ENCODE data around the gene BGLAP.

Gene BGLAP

DNA sequence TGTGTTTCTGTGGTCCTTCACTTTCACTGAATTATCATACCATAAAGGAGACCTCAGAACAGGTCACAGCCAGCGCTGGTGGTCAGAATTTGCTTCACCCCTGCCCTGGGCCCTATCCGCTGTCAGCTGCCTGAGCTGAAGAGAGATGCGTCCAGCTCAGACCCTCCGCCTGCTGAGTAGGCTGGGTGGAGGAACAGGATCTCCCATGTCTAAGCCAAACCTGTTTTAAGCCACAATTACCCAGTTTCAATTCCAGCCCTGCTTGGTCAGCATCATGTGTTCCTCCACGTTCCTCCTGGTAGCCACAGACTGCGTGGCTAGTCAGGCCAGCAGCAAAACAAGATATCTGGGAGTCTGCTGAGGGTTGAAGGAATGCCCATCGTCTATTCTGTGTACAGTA is 13.5 kb upstream of the BGLAP start:
- no peak for DNase-seq

DNA sequence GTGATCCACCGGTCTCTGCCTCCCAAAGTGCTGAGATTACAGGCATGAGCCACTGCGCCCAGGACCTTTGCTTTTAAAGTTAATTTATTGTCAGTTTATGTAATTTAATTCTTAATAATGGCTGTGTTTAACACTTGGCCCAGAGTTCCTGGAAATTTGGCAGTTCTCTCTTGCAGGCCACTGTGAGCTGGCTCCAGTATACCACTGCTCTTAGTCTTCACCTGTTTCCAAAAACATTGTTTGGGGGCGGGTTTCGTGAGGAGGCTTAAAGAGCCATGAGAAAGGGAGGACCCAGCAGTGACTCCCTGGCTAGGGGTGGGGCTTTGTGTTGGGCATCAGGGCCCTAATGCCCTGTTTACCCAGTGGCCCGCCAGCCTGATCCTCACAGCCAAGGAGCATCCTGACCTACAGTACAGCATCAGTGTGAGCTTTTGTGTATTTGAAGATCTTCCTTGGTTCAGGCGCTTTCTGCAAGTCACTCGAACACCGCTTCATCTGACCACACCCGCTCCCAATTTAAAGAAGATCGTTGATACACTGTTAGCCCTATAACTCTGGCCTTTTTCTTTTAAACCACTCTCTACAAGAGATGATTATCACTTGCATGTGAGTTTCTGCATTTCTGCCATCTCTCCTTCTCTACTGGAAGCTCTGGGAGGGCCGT is 12.0 kb upstream of the BGLAP start:
- DNase-seq, result no peak

DNA sequence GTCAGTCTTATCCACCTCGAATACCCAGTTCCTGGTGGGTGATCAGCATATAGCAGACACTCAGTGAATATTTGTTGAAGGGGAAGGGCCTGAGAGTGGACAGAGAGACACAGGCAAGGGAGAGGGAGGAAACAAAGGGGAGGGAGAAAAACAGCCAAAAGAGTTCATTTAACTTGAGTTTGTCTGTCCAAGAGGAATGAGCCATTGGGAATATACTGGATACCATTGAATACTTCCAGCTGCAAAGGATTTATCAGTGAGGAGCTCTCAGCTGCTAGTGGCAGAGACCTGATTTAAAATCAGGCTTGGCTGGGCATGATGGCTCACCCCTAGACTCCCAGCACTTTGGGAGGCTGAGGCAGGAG is 11.5 kb upstream of the BGLAP start:
- no peak for DNase-seq

DNA sequence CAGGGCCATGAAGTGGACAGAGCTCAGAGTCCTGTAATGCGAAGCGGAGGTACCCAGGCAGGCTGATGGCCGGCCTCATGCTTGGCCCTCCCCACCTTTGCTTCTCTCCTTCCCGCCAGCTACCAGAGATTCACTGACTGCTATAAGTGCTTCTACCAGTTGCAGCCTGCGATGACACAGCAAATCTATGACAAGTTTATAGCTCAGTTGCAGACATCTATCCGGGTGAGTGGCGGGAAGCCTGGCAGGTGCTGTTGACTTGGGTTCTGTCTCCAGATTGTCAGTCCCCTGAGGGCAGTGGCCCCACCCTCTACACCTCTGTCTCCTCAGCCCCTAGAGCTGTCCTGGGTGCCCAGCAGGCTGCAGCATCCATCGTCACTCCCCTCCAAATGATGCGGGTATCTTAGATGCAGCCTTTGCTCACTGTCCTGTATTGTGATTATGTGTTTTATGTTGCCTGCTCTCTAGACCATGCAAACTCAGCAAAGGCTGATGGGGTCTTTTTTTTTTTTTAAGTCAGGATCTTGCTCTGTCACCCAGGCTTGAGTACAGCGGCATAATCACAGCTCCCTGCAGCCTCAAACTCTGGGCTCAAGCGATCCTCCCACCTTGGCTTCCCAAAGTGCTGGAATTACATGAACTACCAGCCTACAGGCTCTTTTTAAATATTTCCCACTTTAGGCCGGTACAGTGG is 9.6 kb upstream of the BGLAP start:
- no peak for DNase-seq

DNA sequence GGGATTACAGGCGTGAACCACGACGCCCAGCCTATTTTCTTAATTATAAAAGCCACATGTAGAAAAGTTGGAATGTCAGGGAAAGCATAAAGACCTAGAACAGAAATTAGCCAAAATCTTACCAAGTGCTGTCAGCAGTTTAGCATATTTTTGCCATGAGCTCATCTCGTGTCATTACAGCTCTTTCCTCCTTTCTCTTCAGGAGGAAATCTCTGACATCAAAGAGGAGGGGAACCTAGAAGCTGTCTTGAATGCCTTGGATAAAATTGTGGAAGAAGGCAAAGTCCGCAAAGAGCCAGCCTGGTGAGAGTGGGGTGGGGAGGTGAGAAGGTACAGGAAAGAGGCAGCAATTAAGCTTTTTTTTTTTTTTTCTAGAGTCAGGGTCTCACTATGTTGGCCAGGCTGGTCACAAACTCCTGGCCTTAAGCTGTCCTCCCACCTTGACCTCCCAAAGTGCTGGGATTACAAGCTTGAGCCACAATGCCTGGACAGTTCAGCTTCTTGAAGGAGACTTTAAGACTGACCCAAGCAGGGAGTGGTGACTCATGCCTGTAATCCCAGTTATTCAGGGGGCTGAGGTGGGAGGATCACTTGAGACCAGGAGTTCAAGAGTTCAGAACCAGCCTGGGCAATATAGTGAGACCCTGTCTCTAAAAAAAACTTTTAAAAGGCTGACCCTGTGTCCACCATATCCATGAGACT is 8.4 kb upstream of the BGLAP start:
- no peak for DNase-seq

DNA sequence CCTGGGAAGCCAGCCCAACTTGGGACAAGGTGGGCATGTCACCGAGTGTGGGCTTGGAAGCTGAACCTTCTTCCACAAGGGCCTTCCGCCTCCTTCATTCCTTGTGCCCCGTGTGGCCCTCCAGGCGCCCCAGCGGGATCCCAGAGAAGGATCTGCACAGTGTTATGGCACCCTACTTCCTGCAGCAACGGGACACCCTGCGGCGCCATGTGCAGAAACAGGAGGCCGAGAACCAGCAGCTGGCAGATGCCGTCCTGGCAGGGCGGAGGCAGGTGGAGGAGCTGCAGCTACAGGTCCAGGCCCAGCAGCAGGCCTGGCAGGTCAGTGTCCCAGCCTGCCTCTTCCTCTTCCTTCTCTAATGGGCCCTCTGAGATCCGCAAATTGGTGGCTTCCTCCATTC is 5.8 kb upstream of the BGLAP start:
- no peak for DNase-seq

DNA sequence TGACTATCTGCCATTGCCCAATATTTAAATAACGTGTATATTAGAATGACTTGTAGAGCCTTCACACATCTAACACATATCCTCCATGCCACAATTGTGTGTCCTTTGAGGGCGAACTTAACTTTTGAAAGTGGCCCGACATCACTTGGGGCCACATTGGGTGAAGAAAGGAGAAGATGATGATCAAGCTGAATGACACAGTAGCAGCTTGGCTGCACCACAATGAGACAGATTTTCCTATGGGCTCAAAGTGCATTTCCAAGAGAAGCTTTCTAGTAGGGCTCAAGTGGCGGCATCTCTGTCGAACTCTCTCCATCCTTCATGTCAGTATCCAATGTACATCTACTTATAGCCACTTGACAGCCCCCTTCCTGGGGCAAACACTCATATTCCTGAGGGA is 3.7 kb upstream of the BGLAP start:
- DNase-seq, result no peak

DNA sequence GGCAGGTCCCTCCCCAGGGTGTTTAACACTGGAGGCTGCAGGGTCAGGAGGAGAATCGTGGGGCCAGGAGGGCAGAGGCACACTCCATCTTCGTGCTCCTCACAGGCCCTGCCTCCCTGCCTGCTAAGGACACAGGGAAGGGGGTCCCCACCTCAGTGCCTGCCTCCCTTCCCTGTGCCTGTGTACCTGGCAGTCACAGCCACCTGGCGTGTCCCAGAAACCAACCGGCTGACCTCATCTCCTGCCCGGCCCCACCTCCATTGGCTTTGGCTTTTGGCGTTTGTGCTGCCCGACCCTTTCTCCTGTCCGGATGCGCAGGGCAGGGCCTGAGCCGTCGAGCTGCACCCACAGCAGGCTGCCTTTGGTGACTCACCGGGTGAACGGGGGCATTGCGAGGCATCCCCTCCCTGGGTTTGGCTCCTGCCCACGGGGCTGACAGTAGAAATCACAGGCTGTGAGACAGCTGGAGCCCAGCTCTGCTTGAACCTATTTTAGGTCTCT is 623 bp upstream of the BGLAP start:
- no peak for DNase-seq

DNA sequence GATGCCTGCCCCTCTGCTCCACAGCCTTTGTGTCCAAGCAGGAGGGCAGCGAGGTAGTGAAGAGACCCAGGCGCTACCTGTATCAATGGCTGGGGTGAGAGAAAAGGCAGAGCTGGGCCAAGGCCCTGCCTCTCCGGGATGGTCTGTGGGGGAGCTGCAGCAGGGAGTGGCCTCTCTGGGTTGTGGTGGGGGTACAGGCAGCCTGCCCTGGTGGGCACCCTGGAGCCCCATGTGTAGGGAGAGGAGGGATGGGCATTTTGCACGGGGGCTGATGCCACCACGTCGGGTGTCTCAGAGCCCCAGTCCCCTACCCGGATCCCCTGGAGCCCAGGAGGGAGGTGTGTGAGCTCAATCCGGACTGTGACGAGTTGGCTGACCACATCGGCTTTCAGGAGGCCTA is 754 bp downstream of the BGLAP start:
- no peak for DNase-seq

DNA sequence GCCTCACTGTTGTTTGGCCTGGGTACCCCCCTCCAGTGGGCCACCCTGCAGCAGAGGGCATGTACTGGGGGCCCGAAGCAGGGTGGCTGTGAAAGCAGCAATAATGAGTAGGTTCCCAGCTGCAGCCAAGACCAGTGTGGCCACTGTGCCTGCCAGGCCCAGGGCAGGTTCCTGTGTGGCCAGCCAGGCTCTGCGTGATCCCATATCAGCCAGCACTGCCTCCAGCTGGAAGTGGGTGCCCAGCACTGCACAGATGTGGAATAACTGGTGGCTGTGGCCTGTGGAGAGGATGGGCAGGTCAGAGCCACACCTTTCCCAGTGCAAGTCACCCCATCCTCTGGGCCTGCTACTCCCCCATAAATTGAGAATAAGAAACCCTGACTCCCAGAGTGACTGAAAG is 2.1 kb downstream of the BGLAP start:
- no peak for DNase-seq

DNA sequence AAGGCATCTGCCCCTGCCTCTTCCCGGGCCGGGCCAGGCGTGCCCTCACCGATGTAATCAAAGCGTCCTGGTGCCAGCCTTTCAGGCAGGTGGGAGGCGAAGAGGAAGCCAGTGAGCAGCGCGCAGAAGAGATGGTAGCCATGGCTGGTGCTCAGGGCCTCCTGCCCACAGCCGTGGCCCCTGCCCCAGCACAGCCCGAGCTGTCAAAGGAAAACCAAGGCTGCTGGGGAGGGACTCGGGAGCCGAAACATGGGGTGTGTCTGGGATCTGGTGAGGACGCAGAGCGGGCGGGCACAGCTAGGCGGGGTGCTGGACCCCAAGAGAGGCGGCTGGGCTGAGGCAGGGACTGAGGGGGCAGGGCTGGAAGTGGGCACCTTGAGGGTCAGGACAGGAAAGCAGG is 2.7 kb downstream of the BGLAP start:
- DNase-seq, result no peak

DNA sequence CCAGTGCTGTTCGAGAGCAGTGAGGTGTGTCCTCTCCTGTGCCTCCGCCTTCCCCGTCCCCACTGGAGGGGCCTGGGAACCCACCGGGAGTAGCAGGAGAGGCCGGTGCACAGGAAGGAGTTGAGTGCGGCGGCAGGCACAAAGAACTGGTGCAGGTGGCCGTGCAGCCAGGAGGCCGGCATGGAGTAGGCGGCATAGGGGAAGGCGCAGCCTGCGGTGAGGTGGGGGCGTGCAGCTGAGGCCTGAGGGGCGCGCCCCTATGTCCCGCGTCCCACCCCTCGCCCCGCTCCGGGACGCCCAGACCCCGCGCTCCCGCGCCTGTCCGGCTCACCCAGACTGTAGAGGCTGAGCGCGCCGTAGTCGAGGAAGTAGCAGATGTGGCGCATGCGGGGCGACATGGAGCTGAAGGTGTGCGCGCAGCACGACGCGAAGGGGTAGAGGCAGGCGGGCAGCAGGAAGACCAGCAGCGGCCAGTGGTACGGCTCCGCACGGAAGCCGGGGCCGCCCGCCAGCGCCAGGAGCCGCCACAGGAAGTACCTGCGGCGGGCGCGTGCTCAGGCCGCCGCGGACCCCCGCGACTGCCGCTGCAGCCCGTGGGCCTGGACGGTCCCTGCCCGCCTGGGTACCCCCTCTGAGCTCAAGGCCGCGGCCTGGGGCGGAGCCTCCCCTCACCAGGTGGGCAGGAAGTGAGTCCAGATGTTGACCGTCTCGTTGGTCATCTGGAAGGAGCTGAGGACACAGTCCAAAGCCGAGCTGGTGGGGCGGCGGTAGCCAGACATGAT is 3.7 kb downstream of the BGLAP start:
- peak; percentile 52 for DNase-seq

DNA sequence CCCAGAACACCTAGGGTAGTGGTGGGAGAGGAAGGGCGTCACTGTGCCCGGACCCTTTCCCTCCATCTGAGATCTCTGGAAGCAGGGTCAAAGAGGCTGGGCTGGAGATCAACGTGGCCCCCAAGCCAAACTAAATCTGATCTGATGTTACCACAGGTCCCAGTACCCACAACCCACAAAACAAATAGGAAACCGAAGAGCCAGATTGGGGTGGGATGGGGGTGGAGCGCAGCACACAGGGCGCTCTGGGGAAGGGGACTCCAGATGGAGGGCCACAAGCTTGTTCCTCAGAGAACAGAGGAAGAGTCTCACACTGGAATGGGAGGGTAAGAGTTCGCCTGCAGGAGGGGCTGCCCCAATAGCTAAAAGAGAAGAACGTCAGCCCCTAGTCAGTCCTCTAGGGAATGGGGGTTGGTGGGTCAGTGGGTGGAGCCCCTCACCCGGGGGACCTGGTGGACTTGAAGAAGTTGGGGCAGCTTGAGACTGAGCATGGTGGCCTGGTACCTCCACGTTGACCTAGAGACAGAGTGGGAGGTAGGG is 4.3 kb downstream of the BGLAP start:
- DNase-seq, result no peak

DNA sequence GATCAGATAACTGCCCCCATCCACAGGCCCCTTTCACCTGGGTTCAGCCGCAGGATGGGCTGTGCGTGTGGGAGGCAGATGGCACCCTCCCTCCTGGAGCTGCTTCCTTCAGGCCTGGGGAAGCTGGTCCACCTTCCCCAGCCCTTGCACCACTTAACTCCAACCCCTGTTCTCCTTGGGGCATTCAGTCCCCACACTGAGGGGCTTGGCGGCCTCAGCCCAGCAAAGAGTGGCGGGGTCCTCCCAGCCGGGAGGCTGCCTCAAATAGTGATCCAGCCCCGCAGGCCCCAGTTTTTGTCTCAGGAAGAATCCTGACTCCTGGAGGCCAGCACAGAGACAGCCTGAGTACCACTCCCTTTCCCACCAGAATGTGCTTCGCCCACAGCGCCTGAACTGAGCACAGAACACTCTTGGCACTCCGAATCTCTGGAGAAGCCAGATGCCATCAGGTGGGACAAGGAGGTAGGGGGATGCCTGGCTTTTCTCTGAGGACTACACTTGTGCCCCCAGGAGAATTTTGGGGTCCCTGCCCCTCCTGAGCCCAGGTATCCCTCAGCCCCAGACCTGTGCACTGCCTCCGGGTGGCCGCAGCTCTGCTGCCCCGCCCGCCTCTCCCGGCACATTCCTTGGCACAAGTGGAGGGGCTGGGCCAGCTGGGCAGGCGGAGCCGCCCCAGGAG is 4.9 kb downstream of the BGLAP start:
- no peak for DNase-seq

DNA sequence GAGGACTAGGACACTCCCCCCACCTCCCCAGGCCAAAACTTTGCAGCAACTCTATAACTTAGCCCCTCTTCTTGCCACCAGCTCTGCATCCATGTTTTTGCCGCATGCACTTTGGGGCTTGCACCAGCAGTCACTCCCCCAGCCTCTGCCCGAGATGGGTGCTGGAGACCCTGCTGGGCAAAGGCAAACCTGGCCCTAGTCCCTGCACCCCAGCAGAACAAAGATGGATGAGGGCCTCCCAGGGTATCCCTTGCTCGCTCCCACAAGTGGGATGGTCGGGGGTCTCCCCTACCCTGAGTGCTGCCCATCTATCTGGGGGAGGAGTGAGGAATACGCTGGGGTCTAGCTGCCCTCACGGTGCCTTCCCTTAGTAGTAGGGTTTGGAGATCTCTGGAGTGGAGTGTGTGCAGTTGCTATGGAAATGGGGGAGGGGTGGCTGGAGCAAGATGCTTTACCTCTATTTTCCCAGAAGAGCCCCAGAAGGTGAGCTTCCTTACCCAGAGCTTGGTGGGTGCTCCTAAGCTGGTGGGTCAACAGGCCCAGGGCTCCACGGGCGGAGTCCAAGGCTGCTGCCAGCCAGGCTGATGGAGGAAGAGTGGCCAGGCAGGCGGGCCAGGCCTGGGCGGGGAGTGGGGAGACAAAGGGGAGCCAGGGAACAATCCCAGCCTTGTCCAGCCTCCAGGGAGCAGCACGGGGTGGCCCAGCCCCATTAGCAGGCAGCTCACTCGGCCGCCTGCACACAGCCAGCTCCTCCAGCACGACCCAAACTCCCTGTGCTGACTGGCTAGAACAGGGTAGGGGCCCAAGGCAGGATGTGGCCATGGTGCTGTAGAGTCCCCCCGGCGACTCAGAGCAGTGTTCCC is 5.7 kb downstream of the BGLAP start, which contains the start of gene PAQR6:
Gene PAQR6, minus strand, starts transcription at position 597 of the 863 bp plus-strand sequence. CDS start 1,325 bp downstream, outside the sequence.
- DNase-seq, result no peak

DNA sequence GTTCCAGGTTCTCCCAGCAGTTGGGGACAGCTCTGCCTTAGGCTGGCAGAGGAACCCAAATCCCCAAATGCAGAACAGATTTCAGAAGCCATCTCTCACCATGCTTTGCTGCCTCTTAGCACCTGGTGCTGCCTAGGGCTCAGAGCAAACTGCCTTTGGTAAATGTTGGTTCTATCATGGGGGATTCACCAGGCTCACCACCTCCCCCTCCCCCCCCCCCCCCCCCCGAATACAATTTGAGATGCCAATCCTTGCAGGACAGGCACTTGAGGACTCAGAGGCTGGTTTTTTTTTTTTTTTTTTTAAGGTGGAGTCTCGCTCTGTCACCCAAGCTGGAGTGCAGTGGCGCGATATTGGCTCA is 6.3 kb downstream of the BGLAP start:
- DNase-seq, result no peak

DNA sequence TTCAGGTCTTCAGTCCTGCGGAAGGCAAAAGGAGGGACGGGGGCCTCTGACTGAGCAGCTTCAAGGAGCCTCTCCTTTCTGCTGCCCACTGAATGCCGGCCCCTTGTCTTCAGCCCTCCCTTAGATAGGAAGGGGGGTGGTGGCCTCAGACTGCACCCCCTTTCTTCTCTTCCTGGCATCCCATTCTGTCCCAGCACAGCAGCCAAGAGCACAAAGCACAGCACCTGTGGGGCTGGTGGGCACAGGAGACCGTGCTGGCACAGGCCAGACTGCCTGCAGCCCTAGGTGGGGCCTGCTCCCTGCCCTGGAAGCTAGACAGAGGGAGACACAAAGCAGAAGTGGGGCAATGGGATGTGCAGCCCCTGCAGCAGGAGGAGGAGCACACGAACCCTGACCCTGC is 7.6 kb downstream of the BGLAP start:
- no peak for DNase-seq

DNA sequence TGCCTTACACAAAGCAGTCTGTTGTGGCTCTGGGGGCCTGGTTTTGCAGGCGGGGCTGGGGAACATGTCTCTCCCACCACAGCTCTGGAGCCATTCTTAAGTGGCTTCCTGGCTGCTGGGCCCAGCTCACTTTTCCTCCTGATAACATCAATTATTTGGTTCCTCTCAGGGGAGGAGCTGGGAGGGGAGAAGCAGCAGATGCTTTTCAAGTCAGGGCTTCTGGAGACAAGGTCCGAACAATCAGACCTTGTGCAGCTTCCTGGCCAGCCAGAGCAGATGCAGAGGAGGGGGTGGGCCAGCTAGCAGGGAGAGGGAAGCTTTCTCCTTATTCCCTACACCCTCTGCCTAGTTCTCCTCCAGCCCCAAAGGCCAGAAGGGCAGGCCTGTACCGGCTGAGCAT is 9.5 kb downstream of the BGLAP start:
- DNase-seq, result no peak

DNA sequence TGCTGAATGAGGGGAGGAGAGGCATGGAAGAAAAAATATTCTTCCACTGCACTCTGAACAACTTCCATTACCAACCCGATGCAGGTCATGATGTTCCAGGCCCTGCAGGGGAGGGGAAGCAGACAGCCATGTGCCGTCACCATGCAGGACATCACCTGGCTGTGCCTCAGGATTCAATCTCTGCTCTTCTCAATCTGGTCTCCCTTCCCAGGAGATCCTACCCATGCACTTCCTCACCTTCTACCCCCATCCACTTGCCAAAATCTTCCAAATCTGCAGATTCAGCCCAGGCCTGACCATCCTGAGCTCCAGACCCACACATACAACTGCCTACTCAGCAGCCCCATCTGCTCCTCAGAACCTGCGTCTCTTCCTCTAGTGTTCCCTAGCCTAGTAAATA is 11.7 kb downstream of the BGLAP start:
- no peak for DNase-seq

DNA sequence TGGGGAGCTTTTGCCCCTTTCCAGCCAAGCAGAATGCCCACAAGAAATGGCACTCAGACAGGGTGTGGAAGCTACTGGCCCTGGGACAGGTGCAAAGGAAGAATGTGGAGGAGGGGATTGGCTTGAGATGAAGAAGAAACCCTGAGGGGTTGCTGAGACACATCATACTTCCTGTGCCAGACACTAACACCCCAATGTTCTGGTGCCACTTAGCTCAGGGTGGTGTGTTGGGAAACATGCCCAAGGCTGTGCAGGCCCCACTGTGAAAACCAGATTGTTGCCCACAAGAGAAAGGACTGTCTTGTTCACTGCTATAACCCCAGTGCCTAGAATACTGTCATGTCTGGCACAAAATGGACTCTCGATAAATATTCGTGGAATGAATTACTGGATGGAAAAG is 15.7 kb downstream of the BGLAP start:
- no peak for DNase-seq

DNA sequence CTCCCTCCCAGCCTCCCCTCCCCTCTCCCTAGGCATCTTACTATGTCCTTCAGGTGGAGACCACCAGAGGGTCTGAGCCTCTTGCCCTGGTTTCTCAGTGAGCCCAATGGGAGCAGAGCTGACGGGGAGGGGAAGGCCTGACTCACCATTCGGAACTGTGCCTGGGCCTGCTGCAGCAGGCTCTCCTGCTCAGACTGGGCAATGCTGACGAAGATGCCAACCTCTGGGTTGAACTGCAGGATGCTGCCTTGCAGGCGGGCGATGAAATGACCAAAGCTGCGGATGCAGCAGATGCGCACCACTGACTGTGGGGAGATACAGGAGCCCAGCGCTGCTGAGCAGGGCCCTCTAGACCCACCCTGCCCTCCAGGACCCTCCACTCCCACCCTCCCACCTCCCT is 16.9 kb downstream of the BGLAP start:
- no peak for DNase-seq

DNA sequence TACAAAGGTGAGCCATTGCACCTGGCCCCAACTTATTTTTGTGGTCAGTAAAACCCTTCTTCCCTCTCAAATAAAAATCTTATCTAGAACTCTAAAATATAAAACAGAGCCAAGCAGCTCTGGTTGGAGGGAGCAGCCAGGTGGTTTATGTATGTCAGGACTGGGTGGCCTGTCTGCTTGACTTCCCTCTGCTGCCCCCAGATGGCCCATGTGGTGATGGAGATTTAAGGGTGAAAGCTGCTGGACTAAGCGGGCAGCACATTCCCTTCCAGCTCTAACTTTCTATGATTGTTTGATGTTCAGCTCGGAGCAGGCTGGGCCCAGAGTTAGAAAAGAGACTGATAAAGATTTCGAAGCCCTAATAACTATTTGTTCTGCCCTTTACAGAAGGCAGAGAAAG is 17.8 kb downstream of the BGLAP start:
- DNase-seq, result no peak
